Activated CD8-positive, alpha-beta memory T cell treated with anti-CD3 and anti-CD28 coated beads, Interleukin-2, amount 50 U/mL, for 4 hours (primary cell): ENCODE results near the gene RSPH9.

Experiments used
- DNase-seq: peaks from one replicate; pipeline ENCODE4 v3.0.0-alpha.2; 2020

The RSPH9 gene

GRCh38 chr6:43669050-43669921 is 24.4 kb downstream of the RSPH9 start:
- DNase-seq: no peak

- no peak for DNase-seq
Observed at GRCh38 chr6:43669922-43670622, 25.2 kb downstream of the RSPH9 start.

- DNase-seq: no peak
Observed at GRCh38 chr6:43670623-43670986, 25.8 kb downstream of the RSPH9 start.

GRCh38 chr6:43671011-43671800 is 26.4 kb downstream of the RSPH9 start:
- DNase-seq: no peak

GRCh38 chr6:43671801-43672690 is 27.2 kb downstream of the RSPH9 start:
- DNase-seq: no peak

GRCh38 chr6:43673444-43674084 is 28.7 kb downstream of the RSPH9 start:
- no peak for DNase-seq

GRCh38 chr6:43674291-43674690 is 29.5 kb downstream of the RSPH9 start:
- no peak for DNase-seq

GRCh38 chr6:43674921-43675320 is 30.1 kb downstream of the RSPH9 start:
- no peak for DNase-seq

- no peak for DNase-seq
Observed at GRCh38 chr6:43676962-43677606, 32.2 kb downstream of the RSPH9 start.

GRCh38 chr6:43677759-43678158 is 32.9 kb downstream of the RSPH9 start:
- DNase-seq: no peak

- DNase-seq: no peak
Observed at GRCh38 chr6:43678341-43678740, 33.5 kb downstream of the RSPH9 start.

GRCh38 chr6:43679057-43679456 is 34.2 kb downstream of the RSPH9 start:
- no peak for DNase-seq

- no peak for DNase-seq
Observed at GRCh38 chr6:43680308-43681200, 35.7 kb downstream of the RSPH9 start.

GRCh38 chr6:43681303-43681702 is 36.5 kb downstream of the RSPH9 start:
- DNase-seq: no peak

GRCh38 chr6:43682724-43683429 is 38.0 kb downstream of the RSPH9 start:
- DNase-seq: no peak

GRCh38 chr6:43683708-43684455 is 39.0 kb downstream of the RSPH9 start:
- DNase-seq: no peak

- no peak for DNase-seq
Observed at GRCh38 chr6:43687079-43687436, 42.2 kb downstream of the RSPH9 start.

- DNase-seq: peak; percentile 73
Observed at GRCh38 chr6:43687437-43688347, 42.9 kb downstream of the RSPH9 start, which contains the start of gene MRPS18A. TSS of gene MRPS18A (minus strand) at chr6:43687791. CDS start at chr6:43687779, 12 bp downstream.
